GM21423 (cell line): ENCODE data around the gene FAM131A.

Experiments used
- ATAC-seq: cut with Tn5 transposase; IDR thresholded peaks from one replicate; pipeline ENCODE4 v1.9.1; 2021; ENCODE audit warnings: mild to moderate bottlenecking, moderate library complexity; ENCODE audit not compliant: unreplicated experiment

FAM131A gene

DNA sequence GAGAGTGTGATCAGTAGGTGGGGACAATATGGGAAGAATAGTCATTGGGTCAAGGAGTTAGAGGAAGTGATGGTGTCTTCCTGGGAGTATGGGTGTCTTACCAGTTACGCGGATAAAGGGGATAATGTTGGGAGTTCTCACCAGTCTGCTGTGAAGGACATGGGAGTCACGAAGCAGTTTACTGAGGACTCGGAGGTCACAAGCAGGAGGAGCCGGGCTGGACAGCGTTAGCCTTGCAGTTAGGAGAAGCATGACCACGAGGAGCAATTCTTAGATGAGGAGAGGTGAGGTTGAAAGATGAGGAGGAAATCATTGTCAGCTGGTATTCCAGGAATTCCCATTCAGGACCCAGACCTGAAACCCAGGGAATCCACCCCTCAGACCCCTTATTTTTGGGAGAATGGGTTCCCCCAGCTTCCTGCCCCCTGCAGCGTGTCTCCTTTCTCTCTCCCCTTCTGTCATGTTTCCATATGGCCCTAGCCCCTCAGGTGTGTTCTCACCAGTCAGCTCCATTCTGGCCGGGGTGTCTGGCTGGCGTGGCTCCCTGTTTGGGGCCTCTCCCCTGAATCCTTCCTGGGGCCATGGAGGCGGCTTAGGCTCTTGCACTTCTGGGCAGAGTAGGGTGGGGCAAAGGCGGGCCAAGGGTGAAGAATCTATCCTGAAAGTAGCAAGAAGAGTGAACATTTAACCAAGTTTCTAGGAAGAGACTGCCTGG, 38.5 kb downstream of the FAM131A start:
- no peak for ATAC-seq

DNA sequence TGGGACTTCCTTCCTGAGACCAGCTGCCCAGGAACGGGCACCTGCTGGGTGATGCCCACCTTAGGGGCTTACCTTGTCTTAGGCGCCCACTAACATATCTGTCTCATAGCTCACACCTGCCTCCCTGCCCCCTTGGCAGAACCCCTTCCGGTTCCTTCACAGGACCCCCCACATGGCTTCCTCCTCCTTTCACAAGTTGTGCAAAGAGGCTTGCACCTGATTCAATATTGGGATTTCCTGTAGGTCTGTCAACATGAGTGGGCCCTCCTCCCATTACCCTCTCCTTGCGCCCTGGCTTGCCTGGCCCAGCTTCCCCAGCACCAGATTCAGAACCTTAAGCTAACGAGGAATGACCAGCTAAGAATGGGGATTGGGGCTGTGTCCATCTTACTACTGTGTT, 40.0 kb downstream of the FAM131A start:
- ATAC-seq: no peak

DNA sequence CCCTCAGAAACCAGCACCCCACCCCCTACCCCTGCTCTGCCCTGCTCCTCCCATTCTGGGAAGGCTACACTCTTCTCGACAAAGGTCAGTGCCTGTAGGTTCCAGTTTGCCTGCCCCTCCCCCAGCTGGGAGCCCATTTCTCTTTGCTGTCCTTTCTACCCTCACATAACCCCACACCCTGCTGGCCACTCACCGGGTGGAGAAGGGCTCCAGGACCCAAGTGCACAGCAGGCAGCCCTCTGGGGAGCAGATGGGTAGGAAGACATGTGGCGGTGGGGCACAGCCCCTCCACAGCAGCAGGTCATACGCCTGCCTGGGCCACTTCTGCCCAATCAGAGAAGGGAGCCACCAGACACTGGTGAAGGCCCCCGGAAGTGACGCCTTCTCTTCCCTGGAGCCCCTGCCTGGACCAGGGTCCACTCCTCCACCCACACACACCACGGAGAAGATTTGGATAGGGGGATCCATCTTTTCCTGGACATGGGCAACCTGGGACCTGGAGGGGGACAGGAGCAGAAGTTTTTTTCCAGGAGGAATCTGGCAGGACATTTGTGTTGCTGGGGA, 40.6 kb downstream of the FAM131A start, which contains the start of gene THPO:
TSS of gene THPO (minus strand) at position 326 of the 564 bp plus-strand sequence. CDS start 1,948 bp downstream, outside the sequence.
- ATAC-seq: no peak

DNA sequence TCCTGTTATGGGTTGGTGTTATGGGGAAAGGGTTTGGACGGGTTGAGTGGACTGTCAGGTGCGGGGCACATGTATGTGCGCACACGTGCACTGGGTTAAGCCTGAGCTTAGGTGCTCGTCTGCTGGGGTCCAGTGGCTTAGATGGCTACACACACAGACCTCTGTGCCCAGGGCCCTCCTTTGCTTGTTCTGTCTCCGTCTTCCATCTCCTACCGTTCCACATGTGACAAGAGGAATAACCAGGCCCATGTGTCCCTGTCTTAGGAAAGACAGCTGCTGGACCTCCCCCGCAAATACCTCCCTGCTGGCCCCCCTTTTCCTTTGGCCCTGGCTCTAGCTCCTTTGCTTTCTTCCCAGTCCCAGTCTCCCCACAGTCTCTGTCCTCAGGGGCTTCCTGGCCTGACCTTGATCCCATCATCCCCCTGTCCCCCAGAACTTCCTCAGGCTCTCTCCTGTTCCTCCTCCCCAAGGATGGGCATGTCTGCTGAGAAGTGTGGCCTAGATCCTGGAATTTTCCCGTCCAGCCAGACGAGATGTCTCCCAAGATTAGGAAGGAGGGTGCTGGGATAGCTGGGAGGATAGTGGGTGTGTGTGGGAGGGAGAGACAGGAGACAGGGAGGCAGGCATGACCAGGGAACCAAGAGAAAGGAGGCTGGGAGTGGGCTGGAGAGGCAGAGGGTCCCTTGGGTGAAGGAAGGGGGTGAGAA, 41.4 kb downstream of the FAM131A start:
- ATAC-seq: no peak

DNA sequence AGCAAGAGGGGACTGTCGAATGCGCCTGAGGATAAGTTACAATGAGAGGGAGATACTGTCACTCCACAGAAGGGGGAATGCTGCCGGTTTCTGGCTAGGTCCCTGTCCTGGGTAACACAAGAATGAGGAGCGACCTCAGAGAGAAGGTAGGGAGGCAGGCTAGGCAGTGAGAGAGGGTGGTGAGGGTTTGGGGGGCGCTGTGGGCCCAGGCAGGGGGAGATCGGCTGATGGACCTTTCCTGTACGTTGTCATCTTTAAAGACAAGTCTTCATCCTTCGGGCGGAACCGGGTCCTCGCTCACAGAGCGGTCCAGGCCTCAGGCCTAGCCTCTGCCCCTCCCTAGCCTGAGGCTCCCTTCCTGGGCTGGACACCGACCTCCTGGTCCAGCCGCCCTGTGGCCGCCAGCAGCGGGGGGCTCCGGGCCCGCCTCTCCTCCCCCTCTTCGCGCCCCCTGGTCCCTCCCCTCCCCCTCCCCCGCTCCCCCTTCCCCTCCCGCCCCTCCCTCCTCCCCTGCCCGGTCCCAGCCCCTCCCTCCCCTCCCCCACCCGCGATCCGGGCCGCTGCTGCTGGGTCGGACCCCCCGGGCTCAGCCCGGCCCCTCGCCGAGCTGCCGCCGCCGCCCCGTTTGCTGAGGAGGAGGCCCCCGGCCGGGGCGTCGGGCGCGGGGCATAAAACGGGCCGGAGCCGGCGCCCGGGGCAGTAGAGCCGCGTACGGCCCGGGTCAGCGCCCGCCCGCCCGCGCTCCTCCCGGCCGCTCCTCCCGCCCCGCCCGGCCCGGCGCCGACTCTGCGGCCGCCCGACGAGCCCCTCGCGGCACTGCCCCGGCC, 42.2 kb downstream of the FAM131A start, which contains the start of gene CHRD:
TSS of gene CHRD (plus strand) at position 697 of the 827 bp plus-strand sequence. CDS start 265 bp downstream, outside the sequence.
- no peak for ATAC-seq

DNA sequence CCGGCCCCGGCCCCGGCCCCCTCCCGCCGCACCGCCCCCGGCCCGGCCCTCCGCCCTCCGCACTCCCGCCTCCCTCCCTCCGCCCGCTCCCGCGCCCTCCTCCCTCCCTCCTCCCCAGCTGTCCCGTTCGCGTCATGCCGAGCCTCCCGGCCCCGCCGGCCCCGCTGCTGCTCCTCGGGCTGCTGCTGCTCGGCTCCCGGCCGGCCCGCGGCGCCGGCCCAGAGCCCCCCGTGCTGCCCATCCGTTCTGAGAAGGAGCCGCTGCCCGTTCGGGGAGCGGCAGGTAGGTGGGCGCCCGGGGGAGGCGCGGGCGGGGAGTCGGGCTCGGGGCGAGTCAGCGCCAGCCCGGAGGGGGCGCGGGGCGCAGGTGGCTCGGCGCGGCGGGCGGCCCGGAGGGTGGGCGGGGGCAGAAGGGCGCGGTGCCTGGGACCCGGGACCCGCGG, 42.8 kb downstream of the FAM131A start:
- no peak for ATAC-seq

DNA sequence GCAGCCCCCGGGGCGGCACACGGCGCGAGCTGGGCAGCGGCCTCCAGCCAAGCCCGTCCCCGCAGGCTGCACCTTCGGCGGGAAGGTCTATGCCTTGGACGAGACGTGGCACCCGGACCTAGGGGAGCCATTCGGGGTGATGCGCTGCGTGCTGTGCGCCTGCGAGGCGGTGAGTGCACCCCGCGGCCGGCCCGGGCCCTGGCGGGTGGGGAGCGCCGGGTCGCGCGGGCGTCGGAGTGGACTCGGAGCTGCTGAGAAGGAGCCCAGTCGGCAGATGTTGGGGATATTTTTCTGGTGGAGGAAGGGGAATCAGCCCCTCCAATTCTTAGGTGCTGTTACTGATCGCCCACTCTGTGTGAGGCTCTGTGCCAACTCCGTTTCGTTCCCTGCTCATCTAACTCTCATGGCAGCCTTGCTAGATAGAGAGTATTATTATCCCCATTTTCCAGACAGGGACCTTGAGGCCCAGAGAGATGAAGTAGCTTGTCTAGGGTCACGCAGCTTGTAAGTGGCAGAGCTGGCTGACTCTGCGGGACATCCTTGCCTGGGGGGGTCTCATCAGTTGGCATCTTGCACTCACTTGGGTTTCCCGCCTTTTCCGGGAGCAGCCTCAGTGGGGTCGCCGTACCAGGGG, 43.3 kb downstream of the FAM131A start:
- ATAC-seq: no peak

DNA sequence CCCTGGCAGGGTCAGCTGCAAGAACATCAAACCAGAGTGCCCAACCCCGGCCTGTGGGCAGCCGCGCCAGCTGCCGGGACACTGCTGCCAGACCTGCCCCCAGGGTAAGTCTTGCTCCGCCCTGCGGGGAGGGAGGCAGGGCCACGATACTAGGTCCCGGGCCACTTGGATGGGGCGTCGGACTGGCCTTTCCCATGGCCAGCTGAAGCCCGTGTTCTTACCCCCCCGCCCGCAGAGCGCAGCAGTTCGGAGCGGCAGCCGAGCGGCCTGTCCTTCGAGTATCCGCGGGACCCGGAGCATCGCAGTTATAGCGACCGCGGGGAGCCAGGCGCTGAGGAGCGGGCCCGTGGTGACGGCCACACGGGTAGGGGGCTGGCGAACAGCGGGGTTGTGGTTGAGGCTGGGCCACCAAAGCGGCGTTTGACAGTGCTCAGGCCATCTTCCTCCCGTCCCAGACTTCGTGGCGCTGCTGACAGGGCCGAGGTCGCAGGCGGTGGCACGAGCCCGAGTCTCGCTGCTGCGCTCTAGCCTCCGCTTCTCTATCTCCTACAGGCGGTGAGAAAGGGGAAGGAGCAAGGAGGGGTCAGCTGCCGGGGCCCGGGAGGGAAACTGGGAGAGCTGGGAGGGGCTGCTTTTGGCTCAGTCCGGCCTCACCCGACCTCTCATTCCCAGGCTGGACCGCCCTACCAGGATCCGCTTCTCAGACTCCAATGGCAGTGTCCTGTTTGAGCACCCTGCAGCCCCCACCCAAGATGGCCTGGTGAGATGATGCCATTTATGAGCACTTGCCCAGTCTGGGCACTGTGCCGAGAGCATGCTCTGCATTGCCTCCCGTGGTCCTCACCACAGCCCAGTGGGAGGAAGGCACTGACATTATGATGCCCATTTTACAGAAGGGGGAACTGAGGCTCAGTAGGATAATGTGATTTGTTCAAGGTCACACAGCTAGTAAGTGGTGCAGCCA, 44.1 kb downstream of the FAM131A start:
- ATAC-seq: no peak

DNA sequence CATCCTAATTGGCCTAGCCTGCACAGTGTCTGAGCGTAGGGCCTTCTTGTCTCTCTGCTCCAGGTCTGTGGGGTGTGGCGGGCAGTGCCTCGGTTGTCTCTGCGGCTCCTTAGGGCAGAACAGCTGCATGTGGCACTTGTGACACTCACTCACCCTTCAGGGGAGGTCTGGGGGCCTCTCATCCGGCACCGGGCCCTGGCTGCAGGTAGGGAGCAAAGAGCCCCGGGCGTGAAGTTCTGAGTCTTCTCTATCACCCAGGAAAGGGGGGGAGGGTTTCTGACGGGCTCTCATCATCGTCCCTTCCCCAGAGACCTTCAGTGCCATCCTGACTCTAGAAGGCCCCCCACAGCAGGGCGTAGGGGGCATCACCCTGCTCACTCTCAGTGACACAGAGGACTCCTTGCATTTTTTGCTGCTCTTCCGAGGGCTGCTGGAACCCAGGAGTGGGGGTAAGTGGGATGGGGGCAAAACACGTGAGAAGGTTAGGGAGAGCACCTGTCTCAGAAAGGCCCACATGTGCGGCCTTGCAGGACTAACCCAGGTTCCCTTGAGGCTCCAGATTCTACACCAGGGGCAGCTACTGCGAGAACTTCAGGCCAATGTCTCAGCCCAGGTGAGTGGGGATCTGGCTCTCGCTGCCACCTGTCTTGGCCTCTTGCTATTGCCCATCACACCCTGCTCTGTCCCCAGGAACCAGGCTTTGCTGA, 45.1 kb downstream of the FAM131A start:
- no peak for ATAC-seq

DNA sequence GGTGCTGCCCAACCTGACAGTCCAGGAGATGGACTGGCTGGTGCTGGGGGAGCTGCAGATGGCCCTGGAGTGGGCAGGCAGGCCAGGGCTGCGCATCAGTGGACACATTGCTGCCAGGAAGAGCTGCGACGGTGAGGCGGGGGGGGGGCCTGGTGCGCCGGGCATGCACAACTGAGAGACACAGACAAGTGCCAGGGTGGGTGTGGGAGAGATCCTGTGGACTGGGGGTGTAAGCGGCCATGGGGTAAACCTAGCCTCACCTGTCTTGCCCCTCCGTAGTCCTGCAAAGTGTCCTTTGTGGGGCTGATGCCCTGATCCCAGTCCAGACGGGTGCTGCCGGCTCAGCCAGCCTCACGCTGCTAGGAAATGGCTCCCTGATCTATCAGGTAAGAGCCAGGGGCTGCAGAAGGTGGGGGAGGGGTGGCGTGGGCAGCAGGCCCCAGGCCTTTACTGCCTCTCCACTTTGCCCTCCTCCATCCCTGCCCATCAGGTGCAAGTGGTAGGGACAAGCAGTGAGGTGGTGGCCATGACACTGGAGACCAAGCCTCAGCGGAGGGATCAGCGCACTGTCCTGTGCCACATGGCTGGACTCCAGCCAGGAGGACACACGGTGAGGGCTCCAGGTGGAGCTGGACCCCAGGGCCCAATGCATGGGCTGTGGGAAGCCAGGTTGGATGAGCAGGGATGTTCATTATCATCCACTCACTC, 45.8 kb downstream of the FAM131A start:
- no peak for ATAC-seq

DNA sequence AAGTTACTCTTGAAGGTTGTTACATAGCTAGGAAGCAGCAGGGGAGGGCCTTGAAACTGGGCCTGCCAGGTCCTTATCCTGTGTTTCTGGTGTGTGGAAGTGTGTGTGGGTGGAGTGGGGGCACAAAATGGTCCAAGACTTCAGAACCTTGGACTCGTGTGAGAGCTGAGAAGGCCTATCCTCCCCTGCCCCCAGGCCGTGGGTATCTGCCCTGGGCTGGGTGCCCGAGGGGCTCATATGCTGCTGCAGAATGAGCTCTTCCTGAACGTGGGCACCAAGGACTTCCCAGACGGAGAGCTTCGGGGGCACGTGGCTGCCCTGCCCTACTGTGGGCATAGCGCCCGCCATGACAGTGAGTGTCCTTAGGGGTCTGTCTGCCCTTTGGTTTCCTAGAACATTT, 46.9 kb downstream of the FAM131A start:
- ATAC-seq: no peak

DNA sequence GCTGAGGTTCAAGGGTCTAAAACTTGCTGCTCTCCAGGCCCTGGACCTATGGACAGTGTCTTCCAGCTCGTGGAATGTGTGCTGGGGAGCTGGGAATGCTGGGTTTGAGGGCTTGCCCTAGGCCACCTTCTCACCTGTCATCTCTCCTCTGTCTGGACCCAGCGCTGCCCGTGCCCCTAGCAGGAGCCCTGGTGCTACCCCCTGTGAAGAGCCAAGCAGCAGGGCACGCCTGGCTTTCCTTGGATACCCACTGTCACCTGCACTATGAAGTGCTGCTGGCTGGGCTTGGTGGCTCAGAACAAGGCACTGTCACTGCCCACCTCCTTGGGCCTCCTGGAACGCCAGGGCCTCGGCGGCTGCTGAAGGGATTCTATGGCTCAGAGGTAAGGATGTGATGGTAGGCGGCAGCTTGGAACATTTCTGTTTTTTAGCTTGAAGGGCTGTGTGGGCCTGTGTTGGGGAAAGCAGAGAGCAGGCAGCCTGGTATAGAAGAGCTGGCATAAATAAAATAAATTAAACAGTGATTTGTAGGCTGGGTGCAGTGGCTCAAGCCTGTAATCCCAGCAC, 47.5 kb downstream of the FAM131A start:
- no peak for ATAC-seq

DNA sequence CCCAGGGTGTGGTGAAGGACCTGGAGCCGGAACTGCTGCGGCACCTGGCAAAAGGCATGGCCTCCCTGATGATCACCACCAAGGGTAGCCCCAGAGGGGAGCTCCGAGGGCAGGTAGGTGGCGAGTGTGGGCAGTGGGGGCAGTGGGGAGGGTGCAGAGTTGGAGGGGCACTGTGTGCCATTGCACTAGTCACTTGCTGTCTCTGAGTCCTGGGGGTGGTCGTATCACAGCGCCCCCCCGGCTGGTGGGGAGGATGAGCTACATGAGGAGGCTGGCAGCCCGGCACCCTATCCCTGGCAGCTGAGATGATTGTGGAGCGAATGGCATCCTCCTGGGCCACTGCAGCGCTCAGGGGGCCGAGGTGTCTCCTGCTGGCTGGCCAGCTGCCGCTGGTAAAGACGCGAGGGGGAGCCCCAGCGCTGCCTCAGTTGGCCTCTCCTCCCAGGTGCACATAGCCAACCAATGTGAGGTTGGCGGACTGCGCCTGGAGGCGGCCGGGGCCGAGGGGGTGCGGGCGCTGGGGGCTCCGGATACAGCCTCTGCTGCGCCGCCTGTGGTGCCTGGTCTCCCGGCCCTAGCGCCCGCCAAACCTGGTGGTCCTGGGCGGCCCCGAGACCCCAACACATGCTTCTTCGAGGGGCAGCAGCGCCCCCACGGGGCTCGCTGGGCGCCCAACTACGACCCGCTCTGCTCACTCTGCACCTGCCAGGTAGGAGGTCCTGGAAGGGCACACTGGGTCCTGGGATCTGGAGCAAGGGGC, 48.8 kb downstream of the FAM131A start:
- no peak for ATAC-seq

DNA sequence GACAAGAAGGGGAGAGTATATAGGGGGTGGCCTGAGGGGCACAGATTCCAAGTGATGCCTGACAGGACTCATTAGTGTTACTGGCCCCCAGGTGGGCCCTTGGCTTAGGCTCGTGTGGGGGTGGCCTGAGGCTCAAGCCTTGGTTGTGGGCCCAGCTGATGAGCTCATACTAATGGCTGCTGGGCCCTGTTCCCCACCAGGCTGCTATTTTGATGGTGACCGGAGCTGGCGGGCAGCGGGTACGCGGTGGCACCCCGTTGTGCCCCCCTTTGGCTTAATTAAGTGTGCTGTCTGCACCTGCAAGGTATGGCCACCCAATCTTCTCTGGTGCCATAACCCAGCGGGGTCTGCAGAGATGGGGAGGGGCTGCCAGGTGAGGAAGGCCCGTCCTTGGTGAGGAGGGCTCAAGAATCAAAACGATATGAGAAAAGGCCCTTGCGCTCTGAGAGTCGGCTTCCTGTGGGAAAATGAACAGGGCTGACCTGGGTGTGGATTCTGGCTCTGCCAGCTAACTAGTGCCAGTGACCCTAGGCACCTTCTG, 49.8 kb downstream of the FAM131A start:
- ATAC-seq: no peak

DNA sequence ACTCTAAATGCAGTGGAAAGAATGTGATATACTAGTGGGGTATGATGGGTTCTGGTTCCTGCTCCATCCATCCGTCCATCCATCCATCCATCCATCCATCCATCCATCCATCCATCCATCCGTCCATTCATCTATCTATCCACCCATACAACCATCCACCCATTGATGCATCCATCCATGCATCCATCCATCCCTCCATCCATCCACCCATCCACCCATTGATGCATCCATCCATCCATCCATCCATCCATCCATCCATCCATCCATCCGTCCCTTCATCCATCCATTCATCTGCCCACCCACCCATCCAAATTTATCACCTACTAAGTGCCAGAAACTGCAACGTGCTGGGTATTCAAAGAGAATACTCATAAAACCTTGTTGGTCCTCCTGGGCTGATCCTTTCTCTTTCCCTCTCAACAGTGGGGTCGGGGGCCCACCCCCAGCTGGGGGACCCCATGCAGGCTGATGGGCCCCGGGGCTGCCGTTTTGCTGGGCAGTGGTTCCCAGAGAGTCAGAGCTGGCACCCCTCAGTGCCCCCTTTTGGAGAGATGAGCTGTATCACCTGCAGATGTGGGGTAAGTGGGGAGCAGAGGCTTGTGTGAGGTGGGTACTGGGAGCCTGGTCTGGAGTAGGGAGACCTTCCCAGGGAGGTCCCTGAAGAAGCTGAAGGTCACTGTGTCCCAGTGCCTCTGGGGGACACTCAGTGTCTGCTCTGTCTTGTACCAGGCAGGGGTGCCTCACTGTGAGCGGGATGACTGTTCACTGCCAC, 51.0 kb downstream of the FAM131A start:
- no peak for ATAC-seq

DNA sequence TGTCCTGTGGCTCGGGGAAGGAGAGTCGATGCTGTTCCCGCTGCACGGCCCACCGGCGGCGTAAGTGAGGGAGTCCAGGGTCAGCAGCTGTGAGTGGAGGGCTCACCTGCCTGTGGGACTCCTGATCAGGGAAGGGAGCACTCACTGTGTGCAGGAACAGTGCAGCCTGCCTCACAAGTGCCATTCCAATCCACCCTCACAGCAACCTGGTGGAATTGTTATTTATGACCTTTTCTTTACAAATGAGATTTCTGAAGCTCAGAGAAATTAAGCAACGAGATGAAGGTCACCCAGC, 51.5 kb downstream of the FAM131A start:
- ATAC-seq: no peak
